GM19239 (cell line): Measurements from ENCODE around the gene PRPH.
A peak's percentile ranks its signal among the peaks of the same experiment; 100 is the strongest.

Experiments used
- DNase-seq: peaks from one replicate; pipeline ENCODE4 v3.0.0; 2011; ENCODE audit warnings: low spot score; ENCODE audit not compliant: insufficient read length
- FAIRE-seq: peaks from 2 replicates; lab custom pipeline; 2011; peaks lifted over from hg19 to GRCh38; lab: Jason Lieb, UNC

PRPH gene

GRCh38 chr12:49342914-49343731 is 48.2 kb downstream of the PRPH start:
- FAIRE-seq (peak; percentile 56), DNase-seq (no peak)

GRCh38 chr12:49344486-49345050 is 49.6 kb downstream of the PRPH start:
- FAIRE-seq (no peak), DNase-seq (no peak)

- FAIRE-seq: peak; percentile 40
- DNase-seq: no peak
Observed at GRCh38 chr12:49345051-49345824, 50.3 kb downstream of the PRPH start.

- no peak for DNase-seq
- FAIRE-seq: no peak
Observed at GRCh38 chr12:49345825-49346658, 51.1 kb downstream of the PRPH start.

- no peak for FAIRE-seq
- DNase-seq: no peak
Observed at GRCh38 chr12:49346659-49347310, 51.8 kb downstream of the PRPH start, which contains the start of gene DNAJC22. DNAJC22 (plus strand) TSS chr12:49346888; CDS start chr12:49348873, 1,985 bp downstream.

- DNase-seq (no peak), FAIRE-seq (peak; percentile 68)
Observed at GRCh38 chr12:49347311-49348193, 52.6 kb downstream of the PRPH start.
